Activated CD4-positive, alpha-beta T cell treated with anti-CD3 and anti-CD28 coated beads for 36 hours (primary cell): ENCODE data around the gene PDE8B. TPM values are rescaled to one million over a fixed set of nuclear protein-coding genes. Genes with fewer than 3 reads are reported as not detected.
A peak's percentile ranks its signal among the peaks of the same experiment; 100 is the strongest.

Source experiments
- ATAC-seq: fragments of 200-7000 bp; cut with Tn5 transposase; one replicate; pipeline ENCODE4 v1.10.0; 2021; ENCODE audit warnings: mild to moderate bottlenecking, moderate library complexity
- CTCF ChIA-PET: fragments of 350-600 bp; sonication (Branson Sonifier 250); formaldehyde crosslinking; loops from one replicate; lab custom pipeline; 2021; ENCODE audit warnings: antibody characterized with exemption; lab: Charles Lee
- POLR2A ChIA-PET: fragments of 350-600 bp; sonication (Branson Sonifier 250); formaldehyde crosslinking; loops from one replicate; lab custom pipeline; 2021; ENCODE audit warnings: antibody characterized with exemption, inconsistent platforms; lab: Charles Lee
- DNase-seq: peaks from one replicate; pipeline ENCODE4 v3.0.0-alpha.2; 2020
- H3K27ac Mint-ChIP-seq: one replicate; pipeline ENCODE4 v1.8.0; 2021; ENCODE audit warnings: mixed read lengths
- H3K27me3 Mint-ChIP-seq: one replicate; pipeline ENCODE4 v1.8.0; 2021; ENCODE audit warnings: mixed read lengths
- H3K36me3 Mint-ChIP-seq: one replicate; pipeline ENCODE4 v1.8.0; 2021; ENCODE audit warnings: low read depth, mixed read lengths
- H3K4me1 Mint-ChIP-seq: one replicate; pipeline ENCODE4 v1.8.0; 2021; ENCODE audit warnings: mixed read lengths
- H3K4me3 Mint-ChIP-seq: one replicate; pipeline ENCODE4 v1.8.0; 2021; ENCODE audit warnings: mild to moderate bottlenecking, moderate library complexity, mixed read lengths
- H3K9me3 Mint-ChIP-seq: one replicate; pipeline ENCODE4 v1.8.0; 2021; ENCODE audit warnings: low read depth, mixed read lengths
- intact Hi-C, 2 experiments: fragments of 100-400 bp; cut with DNase I in 1 of 2; cut with micrococcal nuclease in 1 of 2; formaldehyde crosslinking; loops; one replicate each; pipeline versions ENCODE4 v1.14.2 to v1.15.1; 2022 to 2024; cut with DNase I, micrococcal nuclease
- total RNA-seq, 2 experiments: library from RNA; stranded (reverse); gene quantifications; one replicate each; pipeline ENCODE4 v1.2.3, GENCODE V29; 2021

The PDE8B gene
- total RNA-seq, 2 experiments from 2014 or later, result not detected

- intact Hi-C loops, result loop anchor here in 1 of 2 experiments (10.0 kb wide), 1 partner anchor 142 kb away; the partner anchor contains the start of gene WDR41
- Mint-ChIP-seq H3K4me1 (peaks cover 16% of the 10 kb centered on the region), H3K27ac (no peak overlapping the region), H3K4me3 (no peak overlapping the region), H3K36me3 (no peaks in the 10 kb centered on the region), H3K27me3 (peaks cover 8% of the 10 kb centered on the region), H3K9me3 (no peaks in the 10 kb centered on the region)
- DNase-seq, result no peak
- POLR2A ChIA-PET, result interaction anchor here (0.8 kb wide), 1 partner anchor 74 kb away, joined by 3 read pairs; no protein-coding TSS in a partner anchor
- CTCF ChIA-PET, result no interaction called here
- no peak for ATAC-seq
These were observed 142.8 kb downstream of the PDE8B start for GRCh38 chr5:77353251-77353650.

GRCh38 chr5:77354454-77354853 is 144.0 kb downstream of the PDE8B start:
- H3K27ac Mint-ChIP-seq, result no peak overlapping the region
- H3K4me3 Mint-ChIP-seq, result no peak overlapping the region
- ATAC-seq (no peak), DNase-seq (no peak)
- peaks cover 16% of the 10 kb centered on the region for H3K4me1 Mint-ChIP-seq
- no peaks in the 10 kb centered on the region for H3K36me3 Mint-ChIP-seq
- CTCF ChIA-PET, result no interaction called here
- intact Hi-C loops, result loop anchor here in 1 of 2 experiments (10.0 kb wide), 1 partner anchor 140 kb away; the partner anchor contains the start of gene WDR41
- POLR2A ChIA-PET, result no interaction called here
- H3K27me3 Mint-ChIP-seq, result peaks cover 8% of the 10 kb centered on the region
- no peaks in the 10 kb centered on the region for H3K9me3 Mint-ChIP-seq

- Mint-ChIP-seq H3K36me3 (no peaks in the 10 kb centered on the region), H3K27me3 (peaks cover 8% of the 10 kb centered on the region), H3K4me1 (peaks cover 16% of the 10 kb centered on the region), H3K9me3 (no peaks in the 10 kb centered on the region), H3K4me3 (no peak overlapping the region), H3K27ac (no peak overlapping the region)
- ChIA-PET POLR2A (no interaction called here), CTCF (no interaction called here)
- intact Hi-C loops, result loop anchor here in 1 of 2 experiments (10.0 kb wide), 1 partner anchor 140 kb away; the partner anchor contains the start of gene WDR41
- no peak for ATAC-seq
- no peak for DNase-seq
These were observed 144.6 kb downstream of the PDE8B start for GRCh38 chr5:77355080-77355479.

- Mint-ChIP-seq H3K36me3 (no peaks in the 10 kb centered on the region), H3K27ac (no peak overlapping the region), H3K4me1 (peaks cover 16% of the 10 kb centered on the region), H3K27me3 (peaks cover 8% of the 10 kb centered on the region), H3K9me3 (no peaks in the 10 kb centered on the region), H3K4me3 (no peak overlapping the region)
- ATAC-seq (no peak), DNase-seq (no peak)
- CTCF ChIA-PET, result interaction anchor here (0.6 kb wide), 1 partner anchor 158 kb away, joined by 3 read pairs; no protein-coding TSS in a partner anchor
- intact Hi-C loops, result loop anchor here (1.0 to 10.0 kb wide), 3 partner anchors 24 to 139 kb away; partner anchors contain the start of gene WDR41 (in 2 of the 2)
- POLR2A ChIA-PET, result no interaction called here
These were observed 145.3 kb downstream of the PDE8B start for GRCh38 chr5:77355751-77356150.

- ChIA-PET POLR2A (interaction anchor here (0.6 to 0.8 kb wide), 2 partner anchors 10 to 23 kb away, joined by 3 to 4 read pairs; no protein-coding TSS in a partner anchor), CTCF (interaction anchor here (0.9 to 1.6 kb wide), 5 partner anchors 9 to 136 kb away, joined by 3 to 11 read pairs (median 5); partner anchors contain the start of gene WDR41)
- peak; percentile 71 for DNase-seq
- Mint-ChIP-seq H3K4me3 (no peak overlapping the region), H3K27me3 (peaks cover 8% of the 10 kb centered on the region), H3K4me1 (peaks cover 16% of the 10 kb centered on the region), H3K9me3 (no peaks in the 10 kb centered on the region), H3K36me3 (no peaks in the 10 kb centered on the region), H3K27ac (peak overlapping the region; percentile 52)
- intact Hi-C loops, result loop anchor here (1.0 to 10.0 kb wide), 3 partner anchors 23 to 138 kb away; partner anchors contain the start of gene WDR41 (in 2 of the 2)
- peak; percentile 98 for ATAC-seq
These were observed 146.3 kb downstream of the PDE8B start for GRCh38 chr5:77356740-77357139.

- no peak overlapping the region for H3K27ac Mint-ChIP-seq
- H3K27me3 Mint-ChIP-seq, result peaks cover 6% of the 10 kb centered on the region
- H3K36me3 Mint-ChIP-seq, result no peaks in the 10 kb centered on the region
- DNase-seq, result no peak
- no peak for ATAC-seq
- no peak overlapping the region for H3K4me3 Mint-ChIP-seq
- intact Hi-C loops, result loop anchor here in 1 of 2 experiments (10.0 kb wide), 1 partner anchor 136 kb away; the partner anchor contains the start of gene WDR41
- ChIA-PET CTCF (interaction anchor here (1.1 kb wide), 1 partner anchor 17 kb away, joined by 3 read pairs; no protein-coding TSS in a partner anchor), POLR2A (no interaction called here)
- no peaks in the 10 kb centered on the region for H3K9me3 Mint-ChIP-seq
- H3K4me1 Mint-ChIP-seq, result peaks cover 16% of the 10 kb centered on the region
These were observed 148.1 kb downstream of the PDE8B start for GRCh38 chr5:77358255-77359205.

GRCh38 chr5:77359231-77359630 is 148.8 kb downstream of the PDE8B start:
- peaks cover 16% of the 10 kb centered on the region for H3K4me1 Mint-ChIP-seq
- H3K27me3 Mint-ChIP-seq, result peaks cover 6% of the 10 kb centered on the region
- intact Hi-C loops, result loop anchor here in 1 of 2 experiments (10.0 kb wide), 1 partner anchor 136 kb away; the partner anchor contains the start of gene WDR41
- POLR2A ChIA-PET, result no interaction called here
- no peaks in the 10 kb centered on the region for H3K9me3 Mint-ChIP-seq
- DNase-seq (no peak), ATAC-seq (no peak)
- H3K36me3 Mint-ChIP-seq, result no peaks in the 10 kb centered on the region
- CTCF ChIA-PET, result interaction anchor here (1.1 kb wide), 1 partner anchor 17 kb away, joined by 3 read pairs; no protein-coding TSS in a partner anchor
- no peak overlapping the region for H3K4me3 Mint-ChIP-seq
- H3K27ac Mint-ChIP-seq, result no peak overlapping the region

- Mint-ChIP-seq H3K4me3 (no peak overlapping the region), H3K4me1 (peaks cover 16% of the 10 kb centered on the region), H3K27ac (no peak overlapping the region), H3K36me3 (no peaks in the 10 kb centered on the region), H3K27me3 (peaks cover 2% of the 10 kb centered on the region), H3K9me3 (no peaks in the 10 kb centered on the region)
- intact Hi-C loops, result no loop called here
- POLR2A ChIA-PET, result no interaction called here
- DNase-seq (no peak), ATAC-seq (no peak)
- CTCF ChIA-PET, result no interaction called here
These were observed 149.9 kb downstream of the PDE8B start for GRCh38 chr5:77360381-77360780.

- ChIA-PET CTCF (no interaction called here), POLR2A (no interaction called here)
- H3K27me3 Mint-ChIP-seq, result no peaks in the 10 kb centered on the region
- H3K27ac Mint-ChIP-seq, result no peak overlapping the region
- H3K9me3 Mint-ChIP-seq, result no peaks in the 10 kb centered on the region
- H3K36me3 Mint-ChIP-seq, result no peaks in the 10 kb centered on the region
- DNase-seq (no peak), ATAC-seq (no peak)
- intact Hi-C loops, result no loop called here
- no peak overlapping the region for H3K4me3 Mint-ChIP-seq
- peaks cover 16% of the 10 kb centered on the region for H3K4me1 Mint-ChIP-seq
These were observed 150.5 kb downstream of the PDE8B start for GRCh38 chr5:77360973-77361372.

GRCh38 chr5:77366717-77367500 is 156.4 kb downstream of the PDE8B start:
- intact Hi-C loops, result no loop called here
- no peak for DNase-seq
- ATAC-seq, result no peak
- ChIA-PET POLR2A (interaction anchor here (0.7 kb wide), 1 partner anchor 10 kb away, joined by 3 read pairs; no protein-coding TSS in a partner anchor), CTCF (interaction anchor here (1.2 to 1.3 kb wide), 2 partner anchors 10 kb away, joined by 3 to 5 read pairs; no protein-coding TSS in a partner anchor)
- no peak overlapping the region for H3K4me3 Mint-ChIP-seq
- no peaks in the 10 kb centered on the region for H3K9me3 Mint-ChIP-seq
- no peak overlapping the region for H3K27ac Mint-ChIP-seq
- H3K36me3 Mint-ChIP-seq, result no peaks in the 10 kb centered on the region
- peaks cover 9% of the 10 kb centered on the region for H3K4me1 Mint-ChIP-seq
- H3K27me3 Mint-ChIP-seq, result no peaks in the 10 kb centered on the region
